Tibial nerve (tissue), 4 donors: ENCODE data around the gene FAM171A1.

Source experiments
- CTCF ChIP-seq, 5 experiments: fragments of 200-600 bp in 3 of 5; fragments of 450-650 bp in 2 of 5; sonication (generic) in 3 of 5; IDR thresholded peaks; one replicate each; pipeline ENCODE4 v1.5.1; 2016 to 2019; ENCODE audit warnings: antibody characterized with exemption in 5 of 5, mild to moderate bottlenecking in 3 of 5, moderate library complexity in 2 of 5
- EP300 ChIP-seq, 2 donors: sonication (generic); formaldehyde crosslinking; IDR thresholded peaks; one replicate each; pipeline ENCODE4 v1.6.1; 2017; ENCODE audit warnings: antibody characterized with exemption in 2 of 2, mild to moderate bottlenecking in 1 of 2
- POLR2A ChIP-seq, 2 donors: fragments of 450-650 bp; IDR thresholded peaks; one replicate each; pipeline ENCODE4 v1.6.1; 2017; ENCODE audit warnings: antibody characterized with exemption in 2 of 2, mild to moderate bottlenecking in 2 of 2, moderate library complexity in 2 of 2

GRCh38 chr10:15202639-15203038 is 168.4 kb downstream of the FAM171A1 start:
- TF ChIP-seq CTCF (IDR thresholded peaks at IDR 0.05) = no peak
- no peak for TF ChIP-seq POLR2A (IDR thresholded peaks at IDR 0.05)
- TF ChIP-seq EP300 (IDR thresholded peaks at IDR 0.05) = no peak
